Esophagus muscularis mucosa (tissue), 4 donors: ENCODE data around the gene ZNF514.

Experiments used
- CTCF ChIP-seq, 3 experiments: fragments of 200-600 bp in 2 of 3; fragments of 450-650 bp in 1 of 3; sonication (generic) in 2 of 3; IDR thresholded peaks; one replicate each; pipeline ENCODE4 v1.5.1; 2017 to 2019; ENCODE audit warnings: antibody characterized with exemption in 3 of 3, mild to moderate bottlenecking in 2 of 3, moderate library complexity in 1 of 3
- EP300 ChIP-seq: sonication (generic); formaldehyde crosslinking; IDR thresholded peaks from one replicate; pipeline ENCODE4 v1.6.1; 2017; ENCODE audit warnings: antibody characterized with exemption
- POLR2A ChIP-seq: fragments of 450-650 bp; IDR thresholded peaks from one replicate; pipeline ENCODE4 v1.6.1; 2017; ENCODE audit warnings: antibody characterized with exemption, moderate library complexity, mild to moderate bottlenecking, low read depth
- POLR2AphosphoS5 ChIP-seq, 2 donors: sonication (generic); formaldehyde crosslinking; IDR thresholded peaks; one replicate each; pipeline ENCODE4 v1.6.1; 2017; ENCODE audit warnings: antibody characterized with exemption in 2 of 2

- TF ChIP-seq CTCF (IDR thresholded peaks at IDR 0.05) (peak; percentile 47 to 58 (median 49)), POLR2A (no peak), POLR2AphosphoS5 (IDR thresholded peaks at IDR 0.05) (peak; percentile 86 to 92), EP300 (no peak)
Measured at GRCh38 chr2:95207111-95207961, 47.7 kb upstream of the ZNF514 start, which contains the start of gene ZNF892.
